ENCODE results near the gene ZC3H18. TPM values are rescaled to one million over a fixed set of nuclear protein-coding genes. Genes with fewer than 3 reads are reported as not detected.
A peak's percentile ranks its signal among the peaks of the same experiment; 100 is the strongest.

Gene ZC3H18
- total and polyA plus RNA-seq, 12 donors, result 18.3 to 28.7 (median 22.0) TPM

GRCh38 chr16:88588754-88589153 is 18.6 kb downstream of the ZC3H18 start:
- no peak for TF ChIP-seq CTCF (IDR thresholded peaks at IDR 0.05)
- WGBS, 2 donors, result 82 to 85% methylated on average over 6 of the region's 6 CpGs
- no peak overlapping the region for H3K4me3 ChIP-seq
- peaks cover 0 to 17% (median 7%) of the 10 kb centered on the region in 9 donors for H3K4me1 ChIP-seq
- intact Hi-C loops (cut with DNase I), result no loop called here
- peaks cover 0 to 86% (median 40%) of the 10 kb centered on the region in 9 donors for H3K36me3 ChIP-seq
- ATAC-seq (no peak), DNase-seq (no peak)
- H3K27me3 ChIP-seq, result no peaks in the 10 kb centered on the region
- H3K27ac ChIP-seq, result no peak overlapping the region
- no peaks in the 10 kb centered on the region for H3K9me3 ChIP-seq

GRCh38 chr16:88589441-88589840 is 19.2 kb downstream of the ZC3H18 start:
- H3K4me3 ChIP-seq, result no peak overlapping the region
- H3K4me1 ChIP-seq, result peaks cover 0 to 23% (median 14%) of the 10 kb centered on the region in 9 donors
- peaks cover 0 to 83% (median 40%) of the 10 kb centered on the region in 9 donors for H3K36me3 ChIP-seq
- intact Hi-C loops (cut with DNase I), result no loop called here
- 77 to 85% methylated on average over 11 of the region's 11 CpGs for WGBS, 2 donors
- H3K9me3 ChIP-seq, result no peaks in the 10 kb centered on the region
- no peaks in the 10 kb centered on the region for H3K27me3 ChIP-seq
- H3K27ac ChIP-seq, result peak overlapping the region in 1 of 10 donors; percentile 17
- TF ChIP-seq CTCF (IDR thresholded peaks at IDR 0.05), result no peak
- no peak for ATAC-seq
- DNase-seq, result no peak

- 83 to 85% methylated on average over 10 of the region's 10 CpGs for WGBS, 2 donors
- DNase-seq (peak in 1 of 2 donors; percentile 34), ATAC-seq (peak in 4 of 8 donors; percentile 18 to 80 (median 34))
- Histone ChIP-seq H3K4me1 (peaks cover 0 to 41% (median 23%) of the 10 kb centered on the region in 9 donors), H3K36me3 (peaks cover 0 to 72% (median 35%) of the 10 kb centered on the region in 9 donors), H3K27me3 (no peaks in the 10 kb centered on the region), H3K4me3 (no peak overlapping the region), H3K9me3 (no peaks in the 10 kb centered on the region), H3K27ac (peak overlapping the region in 1 of 10 donors; percentile 71)
- intact Hi-C loops (cut with DNase I), result loop anchor here in 2 of 10 donors (2.0 to 10.0 kb wide), 2 partner anchors 21 to 73 kb away; partner anchors contain the start of genes MVD (in 1 of the 2) and ZC3H18 (in 1 of the 2)
- TF ChIP-seq CTCF (IDR thresholded peaks at IDR 0.05), result no peak
Observed at GRCh38 chr16:88591577-88592021, 21.4 kb downstream of the ZC3H18 start.

- peaks cover 0 to 59% (median 21%) of the 10 kb centered on the region in 9 donors for H3K36me3 ChIP-seq
- DNase-seq (no peak), ATAC-seq (no peak)
- no peaks in the 10 kb centered on the region for H3K27me3 ChIP-seq
- no peak overlapping the region for H3K27ac ChIP-seq
- no peaks in the 10 kb centered on the region for H3K9me3 ChIP-seq
- H3K4me1 ChIP-seq, result peaks cover 0 to 54% (median 23%) of the 10 kb centered on the region in 9 donors
- 92 to 94% methylated on average over 12 of the region's 12 CpGs for WGBS, 2 donors
- no peak overlapping the region for H3K4me3 ChIP-seq
- intact Hi-C loops (cut with DNase I), result loop anchor here in 1 of 10 donors (10.0 kb wide), 1 partner anchor 72 kb away; the partner anchor contains the start of gene MVD
- no peak for TF ChIP-seq CTCF (IDR thresholded peaks at IDR 0.05)
Observed at GRCh38 chr16:88593061-88593460, 22.9 kb downstream of the ZC3H18 start.
